Liver (tissue), 9 donors: ENCODE measurements around the gene FSD1L. TPM values are rescaled to one million over a fixed set of nuclear protein-coding genes. Genes with fewer than 3 reads are reported as not detected.

Source experiments
- DNase-seq: peaks from one replicate; pipeline ENCODE4 v3.0.0-alpha.2; 2017; ENCODE audit warnings: low spot score
- H3K27ac ChIP-seq, 2 donors: one replicate each; pipeline ENCODE4 v1.7.0; 2013; ENCODE audit warnings: inconsistent platforms in 2 of 2, low read length in 2 of 2, control low read depth in 1 of 2, low read depth in 1 of 2, mild to moderate bottlenecking in 1 of 2
- H3K27me3 ChIP-seq, 4 donors: one replicate each; pipeline versions ENCODE4 v1.6.1 to v1.7.0; 2013; ENCODE audit warnings: low read length in 3 of 4, inconsistent platforms in 1 of 4, mild to moderate bottlenecking in 1 of 4, moderate library complexity in 1 of 4; ENCODE audit not compliant: control insufficient read depth in 4 of 4, insufficient read depth in 4 of 4
- H3K36me3 ChIP-seq, 4 donors: one replicate each; pipeline versions ENCODE4 v1.6.1 to v1.7.0; 2013; ENCODE audit warnings: low read length in 3 of 4, mild to moderate bottlenecking in 3 of 4, low read depth in 1 of 4, moderate library complexity in 1 of 4; ENCODE audit not compliant: control insufficient read depth in 4 of 4, insufficient read depth in 3 of 4
- H3K4me1 ChIP-seq, 4 donors: one replicate each; pipeline versions ENCODE4 v1.6.1 to v1.7.0; 2013; ENCODE audit warnings: low read length in 3 of 4, mild to moderate bottlenecking in 3 of 4, moderate library complexity in 1 of 4; ENCODE audit not compliant: control insufficient read depth in 4 of 4, insufficient read depth in 4 of 4
- H3K4me3 ChIP-seq, 3 donors: one replicate each; pipeline versions ENCODE4 v1.6.1 to v1.7.0; 2013; ENCODE audit warnings: low read length in 3 of 3, control low read depth in 1 of 3, low read depth in 1 of 3, mild to moderate bottlenecking in 1 of 3
- H3K9ac ChIP-seq, 2 donors: one replicate each; pipeline ENCODE4 v1.7.0; 2013; ENCODE audit warnings: low read length in 2 of 2, mild to moderate bottlenecking in 2 of 2, moderate library complexity in 2 of 2, control low read depth in 1 of 2, low read depth in 1 of 2
- H3K9me3 ChIP-seq, 4 donors: one replicate each; pipeline versions ENCODE4 v1.6.1 to v1.7.0; 2013; ENCODE audit warnings: low read length in 3 of 4; ENCODE audit not compliant: control insufficient read depth in 4 of 4
- FOXA1 ChIP-seq: IDR thresholded peaks from 2 replicates; pipeline ENCODE4 v1.6.1; 2016; ENCODE audit warnings: antibody characterized with exemption
- FOXA2 ChIP-seq: IDR thresholded peaks from 2 replicates; pipeline ENCODE4 v1.6.1; 2016; ENCODE audit warnings: antibody characterized with exemption
- HNF4A ChIP-seq, 2 donors: conservative IDR thresholded peaks; 2 replicates each; pipeline ENCODE4 v1.6.1; 2016; ENCODE audit warnings: antibody characterized with exemption in 2 of 2, mild to moderate bottlenecking in 2 of 2
- MAX ChIP-seq: IDR thresholded peaks from 2 replicates; pipeline ENCODE4 v1.6.1; 2016; ENCODE audit warnings: antibody characterized with exemption
- NR2F2 ChIP-seq: IDR thresholded peaks from 2 replicates; pipeline ENCODE4 v1.6.1; 2016; ENCODE audit warnings: antibody characterized with exemption
- RAD21 ChIP-seq, 2 donors: IDR thresholded peaks; 2 replicates each; pipeline ENCODE4 v1.6.1; 2016; ENCODE audit warnings: antibody characterized with exemption in 2 of 2, mild to moderate bottlenecking in 2 of 2
- REST ChIP-seq: IDR thresholded peaks from 2 replicates; pipeline ENCODE4 v1.6.1; 2016; ENCODE audit warnings: antibody characterized with exemption, mild to moderate bottlenecking
- RXRA ChIP-seq, 2 donors: IDR thresholded peaks; 2 replicates each; pipeline ENCODE4 v1.6.1; 2017 to 2018; ENCODE audit warnings: antibody characterized with exemption in 2 of 2, mild to moderate bottlenecking in 1 of 2
- SP1 ChIP-seq: IDR thresholded peaks from 2 replicates; pipeline ENCODE4 v1.6.1; 2018; ENCODE audit warnings: antibody characterized with exemption, mild to moderate bottlenecking
- TAF1 ChIP-seq: conservative IDR thresholded peaks from 2 replicates; pipeline ENCODE4 v1.6.1; 2016; ENCODE audit warnings: antibody characterized with exemption, mild to moderate bottlenecking
- WGBS: extraction: QIAGEN DNeasy Blood & Tissue Kit; methylation state at CpG from one replicate; pipeline ENCODE4 v1.1.7; 2013; 5-methylcytosine and 5-hydroxymethylcytosine counted together
- polyA plus RNA-seq, 2 donors: library from polyadenylated mRNA; stranded (reverse) in 1 of 2; unstranded in 1 of 2; fragments of 200-250 nt in 1 of 2; fragments of >200 nt in 1 of 2; fragmentation: Nextera tagmentation in 1 of 2; extraction: Ambion mirVana in 1 of 2; gene quantifications; one replicate each; pipeline versions ENCODE4 v1.2.1 to v1.2.3, GENCODE V29; 2013 to 2015
- total RNA-seq, 2 donors: library from RNA; depleted of rRNA; stranded (reverse); fragments of >200 nt; gene quantifications; one replicate each; pipeline ENCODE4 v1.2.3, GENCODE V29; 2014
- TF ChIP-seq, protein P1 (sequence below): fragments of 150-350 bp; IDR thresholded peaks from 2 replicates; pipeline ENCODE4 v1.5.1; 2017; ENCODE audit warnings: improper control_type of control experiment, low read depth, low read length; ENCODE audit not compliant: missing input control
- TF ChIP-seq, protein P2 (sequence below): IDR thresholded peaks from 2 replicates; pipeline ENCODE4 v1.6.1; 2016; ENCODE audit warnings: antibody characterized with exemption
- donor health status: healthy.
- donor health status: healthy.
- donor health status: healthy.
- donor health status: healthy.
- donor health status: healthy.

Gene FSD1L
- total and polyA plus RNA-seq, 4 donors, result 0.38 to 3.6 (median 1.9) TPM

- DNase-seq, result no peak
- Histone ChIP-seq H3K36me3 (no peaks in the 10 kb centered on the region), H3K4me3 (no peak overlapping the region), H3K9ac (no peak overlapping the region), H3K9me3 (peaks cover 0 to 1% (median 0%) of the 10 kb centered on the region in 4 donors), H3K27me3 (no peaks in the 10 kb centered on the region), H3K27ac (no peak overlapping the region), H3K4me1 (peaks cover 0 to 3% (median 0%) of the 10 kb centered on the region in 4 donors)
- 92% methylated on average over 15 of the region's 15 CpGs for WGBS
- TF ChIP-seq MAX, result no peak
- no peak for TF ChIP-seq RXRA (IDR thresholded peaks at IDR 0.05)
- no peak for TF ChIP-seq FOXA2
- TF ChIP-seq SP1, result no peak
- TF ChIP-seq REST, result no peak
- TF ChIP-seq, protein P1, sequence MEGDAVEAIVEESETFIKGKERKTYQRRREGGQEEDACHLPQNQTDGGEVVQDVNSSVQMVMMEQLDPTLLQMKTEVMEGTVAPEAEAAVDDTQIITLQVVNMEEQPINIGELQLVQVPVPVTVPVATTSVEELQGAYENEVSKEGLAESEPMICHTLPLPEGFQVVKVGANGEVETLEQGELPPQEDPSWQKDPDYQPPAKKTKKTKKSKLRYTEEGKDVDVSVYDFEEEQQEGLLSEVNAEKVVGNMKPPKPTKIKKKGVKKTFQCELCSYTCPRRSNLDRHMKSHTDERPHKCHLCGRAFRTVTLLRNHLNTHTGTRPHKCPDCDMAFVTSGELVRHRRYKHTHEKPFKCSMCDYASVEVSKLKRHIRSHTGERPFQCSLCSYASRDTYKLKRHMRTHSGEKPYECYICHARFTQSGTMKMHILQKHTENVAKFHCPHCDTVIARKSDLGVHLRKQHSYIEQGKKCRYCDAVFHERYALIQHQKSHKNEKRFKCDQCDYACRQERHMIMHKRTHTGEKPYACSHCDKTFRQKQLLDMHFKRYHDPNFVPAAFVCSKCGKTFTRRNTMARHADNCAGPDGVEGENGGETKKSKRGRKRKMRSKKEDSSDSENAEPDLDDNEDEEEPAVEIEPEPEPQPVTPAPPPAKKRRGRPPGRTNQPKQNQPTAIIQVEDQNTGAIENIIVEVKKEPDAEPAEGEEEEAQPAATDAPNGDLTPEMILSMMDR, result no peak
- TF ChIP-seq FOXA1, result no peak
- TF ChIP-seq HNF4A (conservative IDR thresholded peaks at IDR 0.05), result no peak
Observed at GRCh38 chr9:105457560-105458294, 9.9 kb downstream of the FSD1L start.

DNA sequence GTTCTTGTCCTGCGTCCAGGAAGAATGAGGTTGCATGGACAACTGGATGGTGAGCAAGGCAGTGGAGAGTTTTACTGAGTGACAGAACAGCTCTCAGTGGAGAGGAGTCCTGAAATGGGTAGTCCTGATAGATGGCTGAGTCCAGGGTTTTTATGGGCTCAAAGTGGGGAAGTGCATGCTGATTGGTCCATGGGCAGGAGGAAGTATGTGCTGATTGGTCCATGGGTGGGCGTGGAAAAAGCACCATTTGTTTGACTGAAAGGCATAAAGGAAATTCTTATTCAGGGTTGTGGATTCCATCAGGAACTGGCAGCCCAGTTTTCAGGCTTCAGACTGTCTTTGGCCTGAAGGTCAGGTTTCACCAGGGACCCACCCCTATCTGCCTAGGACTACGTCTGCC lies 10.6 kb downstream of the FSD1L start:
- Histone ChIP-seq H3K4me1 (peaks cover 0 to 3% (median 0%) of the 10 kb centered on the region in 4 donors), H3K27ac (no peak overlapping the region), H3K9ac (no peak overlapping the region), H3K9me3 (peaks cover 0 to 1% (median 0%) of the 10 kb centered on the region in 4 donors), H3K27me3 (no peaks in the 10 kb centered on the region), H3K4me3 (no peak overlapping the region), H3K36me3 (no peaks in the 10 kb centered on the region)
- DNase-seq, result no peak
- no peak for TF ChIP-seq RAD21 (IDR thresholded peaks at IDR 0.05)
- 97% methylated on average over 3 of the region's 3 CpGs for WGBS

DNA sequence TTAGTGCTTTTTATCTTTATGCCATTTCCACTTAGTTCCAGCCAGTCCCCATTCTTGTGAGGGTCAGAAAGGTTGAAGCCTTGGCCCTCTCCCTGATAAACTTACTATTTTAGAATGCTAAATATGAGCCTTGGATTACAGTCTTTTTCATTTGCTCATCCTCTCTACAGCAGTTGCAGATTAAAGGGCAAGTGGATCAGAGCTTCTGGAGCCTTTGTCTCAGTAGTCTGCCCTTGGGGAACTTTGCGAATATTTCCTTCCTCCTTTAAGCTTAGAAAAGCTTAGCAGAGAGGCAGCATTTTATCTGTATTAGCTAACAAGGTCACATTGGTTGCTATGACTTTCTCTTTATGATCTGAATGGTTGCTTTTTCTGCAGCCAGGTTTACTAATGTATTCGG lies 11.5 kb downstream of the FSD1L start:
- DNase-seq, result no peak
- WGBS, result 81% methylated on average over 2 of the region's 2 CpGs
- no peak overlapping the region for H3K27ac ChIP-seq

More for the DNA sequence above, 11.5 kb downstream of the FSD1L start:
- Histone ChIP-seq H3K4me3 (no peak overlapping the region), H3K9me3 (peaks cover 0 to 1% (median 0%) of the 10 kb centered on the region in 4 donors), H3K36me3 (no peaks in the 10 kb centered on the region), H3K27me3 (no peaks in the 10 kb centered on the region), H3K9ac (no peak overlapping the region), H3K4me1 (peaks cover 0 to 3% (median 0%) of the 10 kb centered on the region in 4 donors)
- TF ChIP-seq, protein P2, sequence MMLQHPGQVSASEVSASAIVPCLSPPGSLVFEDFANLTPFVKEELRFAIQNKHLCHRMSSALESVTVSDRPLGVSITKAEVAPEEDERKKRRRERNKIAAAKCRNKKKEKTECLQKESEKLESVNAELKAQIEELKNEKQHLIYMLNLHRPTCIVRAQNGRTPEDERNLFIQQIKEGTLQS, result no peak
- TF ChIP-seq TAF1 (no peak), RAD21 (IDR thresholded peaks at IDR 0.05) (no peak), RXRA (IDR thresholded peaks at IDR 0.05) (no peak), NR2F2 (peak; percentile 75), FOXA1 (no peak)
